HT1080 (cell line): Measurements from ENCODE around the gene GAGE12D. TPM values are rescaled to one million over a fixed set of nuclear protein-coding genes. Genes with fewer than 3 reads are reported as not detected.
"Not testable (repeated sequence)": the region's sequence is repeated elsewhere in the genome, so short reads cannot be mapped to it uniquely, and the experiment has no call there.

Experiments
- DNase-seq: peaks from one replicate; pipeline ENCODE4 v3.0.0-alpha.2; 2015; ENCODE audit warnings: low read depth
- polyA plus RNA-seq, 2 experiments: library from polyadenylated mRNA; depleted of rRNA; stranded (reverse); fragments of >200 nt; gene quantifications; 2 replicates each; pipeline ENCODE4 v1.2.3, GENCODE V29; 2015
- small RNA-seq: library from RNA; depleted of rRNA; stranded (forward); fragments of <200 nt; gene quantifications from one replicate; pipeline ENCODE3, GENCODE V24; 2014
- total RNA-seq: library from RNA; depleted of rRNA; stranded (reverse); fragments of >200 nt; shearing (Covaris generic); gene quantifications from 2 replicates; pipeline ENCODE4 v1.2.3, GENCODE V29; 2014; rRNA removed

Gene GAGE12D
- not detected in 2 replicates for total RNA-seq
- polyA plus RNA-seq (2015; cell fraction: cytosol; rRNA removed), result not detected in 2 replicates
- not detected in 2 replicates for polyA plus RNA-seq (2015; cell fraction: nucleus; rRNA removed)

GRCh38 chrX:49541433-49541832 lies at the start of gene GAGE12D:
Gene GAGE12D (plus strand): TSS chrX:49541733. CDS start chrX:49542888, 1,155 bp downstream.
- not testable (repeated sequence) for DNase-seq

GRCh38 chrX:49531877-49532276 lies 9.7 kb upstream of the GAGE12D start, which contains the start of gene GAGE12C:
Gene GAGE12C (plus strand): TSS chrX:49532177. CDS start chrX:49533332, 1,155 bp downstream.
- DNase-seq, result not testable (repeated sequence)

GRCh38 chrX:49550989-49551388 lies 9.5 kb downstream of the GAGE12D start, which contains the start of gene GAGE12E:
Gene GAGE12E (plus strand): TSS chrX:49551289. CDS start chrX:49552444, 1,155 bp downstream.
- DNase-seq, result not testable (repeated sequence)

GRCh38 chrX:49560542-49560941 lies 19.0 kb downstream of the GAGE12D start, which contains the start of gene GAGE12F:
Gene GAGE12F (plus strand): TSS chrX:49560842. CDS start chrX:49561997, 1,155 bp downstream.
- DNase-seq, result not testable (repeated sequence)

- DNase-seq, result not testable (repeated sequence)
Measured at GRCh38 chrX:49568728-49569127, 27.2 kb downstream of the GAGE12D start.

GRCh38 chrX:49569152-49569551 lies 27.6 kb downstream of the GAGE12D start:
- DNase-seq, result not testable (repeated sequence)

- DNase-seq, result not testable (repeated sequence)
Measured at GRCh38 chrX:49570100-49570499, 28.6 kb downstream of the GAGE12D start, which contains the start of gene GAGE12G. Gene GAGE12G (plus strand): TSS chrX:49570400. CDS start chrX:49571555, 1,155 bp downstream.

GRCh38 chrX:49579649-49580048 lies 38.1 kb downstream of the GAGE12D start, which contains the start of gene GAGE12H:
Gene GAGE12H (plus strand): TSS chrX:49579949. CDS start chrX:49581104, 1,155 bp downstream.
- DNase-seq, result not testable (repeated sequence)

- not testable (repeated sequence) for DNase-seq
Measured at GRCh38 chrX:49589196-49589595, 47.7 kb downstream of the GAGE12D start, which contains the start of gene GAGE2A. Gene GAGE2A (plus strand): TSS chrX:49589496. CDS start chrX:49590651, 1,155 bp downstream.

GRCh38 chrX:49589769-49590478 lies 48.4 kb downstream of the GAGE12D start:
- DNase-seq, result not testable (repeated sequence)

GRCh38 chrX:49590488-49590887 lies 49.0 kb downstream of the GAGE12D start:
- not testable (repeated sequence) for DNase-seq

Small RNAs within 50 kb of the gene (small RNA-seq; reads per million reads assigned to genes)
- gene GAGE12B, result not detected

Other genes with a start within 250 kb of the GAGE12D start
- not detected in 2 replicates for gene GAGE10, start 238.1 kb upstream of the GAGE12D start, total RNA-seq
- gene GAGE12J, start 219.7 kb upstream of the GAGE12D start, total RNA-seq, result 0.69 TPM in 1 of 2 replicates, not detected in the other
- gene GAGE13, start 210.2 kb upstream of the GAGE12D start, total RNA-seq, result 9.9 TPM in 1 of 2 replicates, not detected in the other
- not detected in 2 replicates for gene GAGE12C, start 9.6 kb upstream of the GAGE12D start, total RNA-seq
- gene GAGE12E, start 9.6 kb downstream of the GAGE12D start, total RNA-seq, result not detected in 2 replicates
- not detected in 2 replicates for gene GAGE12F, start 19.1 kb downstream of the GAGE12D start, total RNA-seq
- gene GAGE12G, start 28.7 kb downstream of the GAGE12D start, total RNA-seq, result not detected in 2 replicates
- gene GAGE12H, start 38.2 kb downstream of the GAGE12D start, total RNA-seq, result not detected in 2 replicates
- gene GAGE2A, start 47.8 kb downstream of the GAGE12D start, total RNA-seq, result 5.9 and 15.7 TPM in 2 replicates
- gene GAGE1, start 57.3 kb downstream of the GAGE12D start, total RNA-seq, result 40.0 and 84.7 TPM in 2 replicates
- gene PAGE1, start 154.3 kb downstream of the GAGE12D start, total RNA-seq, result 12.3 and 18.1 TPM in 2 replicates